Measurements from ENCODE around the gene NMB.

GRCh38 chr15:84697236-84697990 lies 39.4 kb upstream of the NMB start:
- no peak for TF ChIP-seq CTCF (conservative IDR thresholded peaks at IDR 0.05 in 1 of 2, IDR thresholded peaks at IDR 0.05 in 1 of 2; ENCODE audit: low read depth in 1 of 2, low read length in 2 of 2)
- no peak for TF ChIP-seq EZH2 (IDR thresholded peaks at IDR 0.05; ENCODE audit: low read length, missing control alignments)

Data from fibroblast of lung (primary cell).